Sigmoid colon (tissue), 7 donors: Measurements from ENCODE around the gene HCN2. TPM values are rescaled to one million over a fixed set of nuclear protein-coding genes. Genes with fewer than 3 reads are reported as not detected.

ENCODE experiments used
- DNase-seq: peaks from one replicate; pipeline ENCODE4 v3.0.0-alpha.2; 2019
- H3K27ac ChIP-seq, 4 donors: fragments of 200-600 bp; sonication (generic); one replicate each; pipeline ENCODE4 v1.5.1; 2016 to 2019; ENCODE audit warnings: mild to moderate bottlenecking in 1 of 4
- H3K27me3 ChIP-seq, 3 donors: fragments of 200-600 bp; sonication (generic); one replicate each; pipeline ENCODE4 v1.5.1; 2019; ENCODE audit warnings: mild to moderate bottlenecking in 1 of 3
- H3K36me3 ChIP-seq, 4 donors: fragments of 200-600 bp; sonication (generic); one replicate each; pipeline ENCODE4 v1.5.1; 2016 to 2019
- H3K4me1 ChIP-seq, 4 donors: fragments of 200-600 bp; sonication (generic); one replicate each; pipeline ENCODE4 v1.5.1; 2017 to 2019
- H3K4me3 ChIP-seq, 4 donors: fragments of 200-600 bp; sonication (generic); one replicate each; pipeline ENCODE4 v1.5.1; 2017 to 2019; ENCODE audit warnings: mild to moderate bottlenecking in 2 of 4, moderate library complexity in 1 of 4
- H3K9me3 ChIP-seq, 4 donors: fragments of 200-600 bp in 3 of 4; sonication (generic) in 3 of 4; one replicate each; pipeline versions ENCODE4 v1.5.1 to v1.6.1; 2013 to 2019
- CTCF ChIP-seq, 4 experiments: fragments of 450-650 bp in 3 of 4; fragments of 200-600 bp in 1 of 4; IDR thresholded peaks; one replicate each; pipeline ENCODE4 v1.5.1; 2016 to 2019; ENCODE audit warnings: antibody characterized with exemption in 4 of 4, mild to moderate bottlenecking in 3 of 4, moderate library complexity in 2 of 4
- EP300 ChIP-seq, 4 donors: sonication (generic); formaldehyde crosslinking; IDR thresholded peaks; one replicate each; pipeline ENCODE4 v1.6.1; 2017; ENCODE audit warnings: antibody characterized with exemption in 4 of 4
- POLR2A ChIP-seq, 2 donors: fragments of 450-650 bp; IDR thresholded peaks; one replicate each; pipeline ENCODE4 v1.6.1; 2016; ENCODE audit warnings: antibody characterized with exemption in 2 of 2, mild to moderate bottlenecking in 2 of 2, moderate library complexity in 2 of 2
- POLR2AphosphoS5 ChIP-seq, 4 donors: sonication (generic); formaldehyde crosslinking; IDR thresholded peaks; one replicate each; pipeline ENCODE4 v1.6.1; 2017; ENCODE audit warnings: antibody characterized with exemption in 4 of 4
- WGBS, 2 donors: extraction: QIAGEN DNeasy Blood & Tissue Kit; methylation state at CpG; one replicate each; pipeline ENCODE4 v1.1.7; 2013; 5-methylcytosine and 5-hydroxymethylcytosine counted together
- intact Hi-C: fragments of 100-400 bp; cut with DNase I; formaldehyde crosslinking; loops from one replicate; pipeline ENCODE4 v1.15.1; 2023
- polyA plus RNA-seq, 3 donors: library from polyadenylated mRNA; stranded (reverse); fragments of 200-250 nt; gene quantifications; one replicate each; pipeline ENCODE4 v1.2.3, GENCODE V29; 2013
- total RNA-seq, 4 donors: library from RNA; depleted of rRNA; stranded (reverse); fragments of >200 nt; gene quantifications; one replicate each; pipeline ENCODE4 v1.1.0, GENCODE V29; 2016
- donor health status: healthy with polysubstance abuse.
- donor health status: Bipolar disorder and iron deficiency.
- donor health status: healthy.

Gene HCN2
- total and polyA plus RNA-seq, 7 donors: 0.23 to 0.55 (median 0.39) TPM; not detected in 2

- intact Hi-C loops: loop anchor here (2.0 to 5.0 kb wide), 2 partner anchors 55 to 100 kb away; no protein-coding TSS in a partner anchor
- TF ChIP-seq POLR2A (IDR thresholded peaks at IDR 0.05) (no peak), CTCF (IDR thresholded peaks at IDR 0.05) (no peak), EP300 (IDR thresholded peaks at IDR 0.05) (no peak), POLR2AphosphoS5 (IDR thresholded peaks at IDR 0.05) (no peak)
- Histone ChIP-seq H3K27ac (peak overlapping the region; percentile 70 to 76 (median 72)), H3K36me3 (peaks cover 0 to 21% (median 2%) of the 10 kb centered on the region in 4 donors), H3K4me1 (peaks cover 0 to 30% (median 23%) of the 10 kb centered on the region in 4 donors), H3K4me3 (peak overlapping the region; percentile 71 to 95 (median 86)), H3K9me3 (no peaks in the 10 kb centered on the region), H3K27me3 (no peaks in the 10 kb centered on the region)
- WGBS, 2 donors: 1 to 3% methylated on average over 35 of the region's 35 CpGs
- DNase-seq: no peak
Measured at GRCh38 chr19:632579-633067, 42.9 kb downstream of the HCN2 start.

GRCh38 chr19:633068-633785 is 43.5 kb downstream of the HCN2 start, which contains the start of gene POLRMT:
TSS of gene POLRMT (minus strand) at chr19:633537. CDS start at chr19:633512, 25 bp downstream.
- Histone ChIP-seq H3K27me3 (no peaks in the 10 kb centered on the region), H3K4me3 (peak within 1 kb of the TSS; percentile 71 to 95 (median 86)), H3K4me1 (peaks cover 0 to 30% (median 23%) of the 10 kb centered on the region in 4 donors), H3K9me3 (no peaks in the 10 kb centered on the region), H3K36me3 (peaks cover 0 to 17% (median 2%) of the 10 kb centered on the region in 4 donors), H3K27ac (peak within 1 kb of the TSS; percentile 70 to 76 (median 72))
- 0% methylated on average over 67 of the region's 67 CpGs for WGBS, 2 donors
- intact Hi-C loops: loop anchor here (2.0 to 5.0 kb wide), 2 partner anchors 56 to 100 kb away; no protein-coding TSS in a partner anchor
- DNase-seq: peak; percentile 99
- TF ChIP-seq POLR2AphosphoS5 (IDR thresholded peaks at IDR 0.05) (peak; percentile 58 to 76 (median 66)), CTCF (IDR thresholded peaks at IDR 0.05) (peak in 1 of 4 experiments; percentile 19), POLR2A (IDR thresholded peaks at IDR 0.05) (no peak), EP300 (IDR thresholded peaks at IDR 0.05) (peak in 1 of 4 donors; percentile 12)

- intact Hi-C loops: loop anchor here (2.0 to 5.0 kb wide), 2 partner anchors 57 to 101 kb away; no protein-coding TSS in a partner anchor
- Histone ChIP-seq H3K27ac (peak overlapping the region; percentile 70 to 76 (median 72)), H3K4me3 (peak overlapping the region; percentile 71 to 95 (median 86)), H3K36me3 (peaks cover 0 to 10% (median 2%) of the 10 kb centered on the region in 4 donors), H3K27me3 (no peaks in the 10 kb centered on the region), H3K4me1 (peaks cover 0 to 35% (median 28%) of the 10 kb centered on the region in 4 donors), H3K9me3 (no peaks in the 10 kb centered on the region)
- DNase-seq: no peak
- 17 to 24% methylated on average over 32 of the region's 32 CpGs for WGBS, 2 donors
- TF ChIP-seq POLR2AphosphoS5 (IDR thresholded peaks at IDR 0.05): no peak
- TF ChIP-seq EP300 (IDR thresholded peaks at IDR 0.05): no peak
- no peak for TF ChIP-seq POLR2A (IDR thresholded peaks at IDR 0.05)
- no peak for TF ChIP-seq CTCF (IDR thresholded peaks at IDR 0.05)
Measured at GRCh38 chr19:633786-634639, 44.3 kb downstream of the HCN2 start.

- WGBS, 2 donors: 90 to 92% methylated on average over 16 of the region's 16 CpGs
- TF ChIP-seq EP300 (IDR thresholded peaks at IDR 0.05) (no peak), POLR2AphosphoS5 (IDR thresholded peaks at IDR 0.05) (no peak)
- intact Hi-C loops: loop anchor here (5.0 kb wide), 1 partner anchor 58 kb away; no protein-coding TSS in a partner anchor
- Histone ChIP-seq H3K9me3 (no peaks in the 10 kb centered on the region), H3K27ac (no peak overlapping the region), H3K36me3 (no peaks in the 10 kb centered on the region), H3K27me3 (no peaks in the 10 kb centered on the region), H3K4me1 (peaks cover 0 to 43% (median 36%) of the 10 kb centered on the region in 4 donors), H3K4me3 (no peak overlapping the region)
- no peak for DNase-seq
Measured at GRCh38 chr19:634975-635652, 45.4 kb downstream of the HCN2 start.
